ENCODE measurements around the gene PRKAA1.

Gene PRKAA1

DNA sequence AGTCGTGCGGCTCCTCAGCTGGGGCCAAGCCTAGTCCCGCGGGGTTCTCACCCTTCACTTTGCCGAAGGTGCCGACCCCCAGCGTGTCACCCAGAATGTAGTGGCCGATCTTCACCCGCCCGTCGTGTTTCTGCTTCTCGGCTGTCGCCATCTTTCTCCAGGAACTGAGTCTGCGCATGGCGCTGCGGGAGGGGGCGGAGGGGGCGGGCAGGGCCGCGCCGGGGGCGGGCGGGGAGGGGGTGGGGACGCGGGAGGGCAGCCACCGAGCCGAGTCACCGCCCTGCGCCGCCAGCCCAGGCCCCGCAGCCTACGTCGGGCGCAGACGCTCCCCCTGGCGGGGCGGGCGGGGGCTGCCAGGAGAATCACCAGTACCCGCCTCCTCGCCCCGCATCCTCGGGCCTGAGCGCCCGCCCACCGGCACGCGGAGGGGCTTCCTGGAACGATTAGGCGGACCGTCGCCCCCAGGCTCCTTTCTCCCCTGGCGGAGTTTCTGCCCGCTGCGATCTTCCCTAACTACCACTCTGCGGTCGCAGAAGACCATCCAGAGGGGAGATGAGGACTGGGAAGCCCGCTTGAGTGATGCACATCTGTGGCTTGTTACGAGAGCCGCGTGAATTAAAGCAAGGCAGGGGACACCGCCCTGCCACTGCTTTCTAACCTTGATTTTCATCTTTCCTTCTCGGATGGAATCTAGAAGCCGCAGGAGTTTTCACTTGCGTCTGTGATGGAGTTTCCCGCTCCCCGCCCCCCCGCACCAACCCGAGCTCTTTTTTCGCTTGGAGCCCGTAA is at the start of gene PRKAA1:
PRKAA1 (minus strand) TSS at position 363 of the 789 bp plus-strand sequence; CDS start at position 178, 185 bp downstream.
- peak; percentile 86 for DNase-seq

DNA sequence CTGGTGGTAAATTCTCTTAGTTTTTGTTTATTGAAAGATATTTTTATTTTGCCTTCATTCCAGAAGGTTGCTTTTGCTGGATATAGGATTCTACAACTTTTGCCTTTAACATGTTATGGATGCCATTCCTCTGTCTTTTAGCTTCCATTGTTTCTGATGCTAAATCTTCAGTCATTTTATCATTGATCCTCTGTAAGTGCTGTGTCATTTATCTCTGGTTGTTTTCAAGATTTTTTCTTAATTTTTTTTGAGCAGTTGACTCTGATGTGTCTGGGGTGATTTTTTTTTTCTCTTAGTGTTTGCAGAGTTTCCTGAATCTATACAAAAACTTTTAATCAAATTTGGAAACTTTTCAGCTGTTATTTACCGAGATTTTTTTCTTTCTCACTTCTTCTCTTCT is 49.4 kb upstream of the PRKAA1 start:
- DNase-seq: no peak

DNA sequence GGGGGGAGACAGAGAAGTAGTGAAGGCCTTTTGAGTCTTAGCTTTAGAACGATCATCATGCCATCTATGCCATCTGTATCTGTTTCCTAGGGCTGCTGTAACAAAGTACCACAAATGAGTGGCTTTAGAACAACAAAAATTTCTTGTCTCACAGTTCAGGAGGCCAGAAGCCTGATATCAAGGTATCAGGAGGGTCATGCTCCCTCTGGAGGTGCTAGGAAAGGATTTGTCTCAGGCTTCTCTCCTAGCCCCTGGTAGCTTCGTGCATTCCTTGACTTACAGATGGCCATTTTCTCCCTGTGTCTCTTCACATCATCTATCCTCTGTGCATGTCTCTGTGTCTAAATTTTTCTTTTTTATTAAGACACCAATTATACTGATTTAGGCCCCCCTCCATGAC is 48.2 kb upstream of the PRKAA1 start:
- no peak for DNase-seq

DNA sequence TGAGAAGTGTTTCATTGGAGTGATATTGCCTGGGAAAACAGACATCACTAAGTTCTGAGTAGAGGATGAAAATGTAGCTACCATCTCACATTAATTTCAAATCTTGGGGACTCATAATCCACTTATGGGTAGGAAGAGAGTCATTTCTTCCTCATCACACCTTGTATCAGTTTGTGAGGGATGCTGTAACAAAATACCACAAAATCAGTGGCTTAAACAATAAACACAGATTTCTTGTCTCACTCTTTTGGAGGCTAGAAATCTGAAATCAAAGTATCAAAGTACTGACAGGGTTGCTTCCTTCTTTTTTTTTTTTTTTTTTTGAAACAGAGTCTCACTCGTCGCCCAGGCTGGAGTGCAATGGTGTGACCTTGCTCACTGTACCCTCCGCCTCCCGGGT is 46.4 kb upstream of the PRKAA1 start:
- DNase-seq: no peak

DNA sequence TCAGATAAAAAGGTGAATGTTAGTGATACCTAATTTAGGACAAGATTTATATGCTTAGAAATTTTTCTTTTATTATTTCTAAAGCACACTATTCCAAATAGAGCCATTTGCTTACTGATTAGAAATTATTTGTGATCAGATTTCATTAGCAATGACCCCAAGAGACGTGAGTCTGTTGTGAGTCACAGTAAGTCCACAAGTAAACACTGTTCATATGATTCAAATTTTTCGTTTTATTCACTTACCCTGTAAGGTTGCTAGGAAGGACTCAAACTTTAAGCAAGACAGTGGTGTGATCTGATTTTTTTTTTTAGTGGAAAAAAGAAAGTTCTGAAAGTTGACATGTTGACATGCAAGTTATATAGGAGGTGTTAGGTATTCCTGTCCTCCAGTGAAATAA is 44.2 kb upstream of the PRKAA1 start:
- DNase-seq: no peak

DNA sequence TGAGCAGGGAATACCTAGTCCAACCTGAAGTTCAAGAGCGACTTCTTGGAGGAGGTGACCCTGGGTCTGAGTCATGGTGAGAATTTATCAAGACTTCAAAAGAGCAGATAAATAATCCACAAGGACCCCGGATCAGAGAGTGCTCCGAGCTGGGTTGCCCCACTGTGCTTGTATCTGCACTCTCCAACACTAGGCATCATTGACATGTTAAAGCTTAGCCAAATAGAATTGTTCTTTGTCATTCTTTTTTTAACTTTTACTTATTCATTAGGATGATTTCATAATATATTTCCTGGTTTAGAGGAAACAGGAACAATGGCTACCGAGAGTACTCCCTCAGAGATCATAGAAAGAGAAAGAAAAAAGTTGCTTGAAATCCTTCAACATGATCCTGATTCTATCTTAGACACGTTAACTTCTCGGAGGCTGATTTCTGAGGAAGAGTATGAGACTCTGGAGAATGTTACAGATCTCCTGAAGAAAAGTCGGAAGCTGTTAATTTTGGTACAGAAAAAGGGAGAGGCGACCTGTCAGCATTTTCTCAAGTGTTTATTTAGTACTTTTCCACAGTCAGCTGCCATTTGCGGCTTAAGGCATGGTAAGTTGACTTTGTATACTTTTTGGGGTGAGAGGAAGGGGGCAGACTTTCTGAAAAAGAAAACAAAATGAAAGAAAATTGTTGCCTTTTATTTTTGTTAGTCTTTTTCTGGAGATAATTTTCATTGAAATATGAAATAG is 43.1 kb upstream of the PRKAA1 start, which contains the start of gene CARD6:
CARD6 (plus strand) TSS at position 300 of the 738 bp plus-strand sequence; CDS start at position 316, 16 bp downstream.
- DNase-seq: no peak

DNA sequence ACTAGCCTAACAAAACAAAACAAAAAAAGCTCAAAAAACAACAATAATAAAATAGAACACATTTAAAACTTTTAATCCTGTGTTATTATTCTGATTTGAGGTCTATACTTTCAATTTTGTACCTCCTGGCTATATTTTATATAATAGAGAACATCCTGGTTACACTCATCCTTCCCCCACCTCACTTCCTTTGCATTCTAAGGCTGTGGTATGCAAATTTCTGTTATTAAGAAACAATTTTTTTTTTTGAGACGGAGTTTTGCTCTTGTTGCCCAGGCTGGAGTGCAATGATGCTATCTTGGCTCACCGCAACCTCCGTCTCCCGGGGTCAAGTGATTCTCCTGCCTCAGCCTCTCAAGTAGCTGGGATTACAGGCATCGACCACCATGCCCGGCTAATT is 39.9 kb upstream of the PRKAA1 start:
- DNase-seq: no peak

GRCh38 chr5:40834849-40835787 is 36.9 kb upstream of the PRKAA1 start, which contains the start of gene RPL37:
Gene RPL37, minus strand, starts transcription at chr5:40835222. Its CDS starts 37 bp downstream, at chr5:40835185.
- peak; percentile 84 for DNase-seq

GRCh38 chr5:40834391-40834848 is 36.2 kb upstream of the PRKAA1 start:
- peak; percentile 21 for DNase-seq

DNA sequence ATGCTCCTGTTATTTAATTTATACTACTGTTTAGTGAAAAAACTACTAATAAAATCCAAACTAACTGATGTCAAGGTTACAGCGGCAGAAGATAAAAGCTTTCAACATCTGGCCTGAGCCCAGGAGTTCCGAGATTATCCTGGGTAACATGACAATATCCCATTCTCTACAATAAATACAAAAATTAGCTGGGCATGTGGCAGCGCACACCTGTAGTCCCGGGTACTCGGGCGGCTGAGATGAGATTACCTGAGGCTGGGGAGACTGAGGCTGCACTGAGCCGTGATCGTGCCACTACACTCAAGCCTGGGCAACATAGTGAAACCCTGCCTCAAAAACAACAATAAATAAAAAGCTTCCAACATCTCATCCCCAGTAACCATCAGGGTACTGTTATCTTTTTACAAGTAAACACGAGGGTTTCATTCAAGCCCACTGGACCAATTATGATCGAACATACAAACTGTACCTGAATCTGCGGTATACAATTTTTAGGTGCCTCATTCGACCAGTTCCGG is 35.6 kb upstream of the PRKAA1 start:
- DNase-seq: no peak

- DNase-seq: no peak
These were observed 34.2 kb upstream of the PRKAA1 start for GRCh38 chr5:40832345-40832744.

DNA sequence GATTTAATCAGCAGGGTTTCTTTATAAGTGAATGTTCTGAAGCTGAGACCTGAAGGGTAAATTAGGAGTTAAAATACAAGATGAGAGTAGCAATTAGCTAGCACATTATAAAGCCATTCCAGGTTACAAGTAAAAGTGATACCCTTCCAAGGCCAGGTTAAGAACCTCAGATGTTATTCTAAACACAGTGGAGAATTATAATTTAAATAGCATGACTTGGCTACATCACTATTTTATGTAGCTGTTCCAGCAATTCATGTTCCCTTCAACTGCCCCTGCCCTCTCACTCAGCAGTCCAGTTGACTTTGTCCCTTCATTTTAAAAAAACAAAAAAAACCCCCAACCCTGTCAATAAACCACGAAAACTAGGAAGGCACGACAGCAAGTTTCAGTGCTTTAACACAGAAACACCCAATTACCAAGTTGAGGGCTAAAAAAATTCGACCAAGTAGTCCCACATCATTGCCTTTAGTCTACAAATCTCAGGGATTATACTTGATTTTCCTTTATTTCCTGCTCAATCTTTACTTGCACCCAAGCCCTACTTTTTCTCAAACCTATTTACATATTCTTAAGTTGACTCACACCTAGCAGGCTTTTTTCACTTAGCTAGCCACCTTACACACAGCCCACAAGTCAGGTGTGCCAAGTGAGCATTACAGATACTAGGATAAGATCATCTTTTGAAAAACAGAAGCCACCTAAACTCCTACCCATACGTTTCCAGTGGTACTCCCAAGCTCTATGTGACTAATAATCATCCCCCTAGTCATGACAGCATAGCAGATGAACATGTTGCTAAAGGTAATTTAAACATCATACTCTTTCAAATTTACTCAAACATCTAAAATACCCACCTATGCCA is 33.4 kb upstream of the PRKAA1 start:
- DNase-seq: no peak

DNA sequence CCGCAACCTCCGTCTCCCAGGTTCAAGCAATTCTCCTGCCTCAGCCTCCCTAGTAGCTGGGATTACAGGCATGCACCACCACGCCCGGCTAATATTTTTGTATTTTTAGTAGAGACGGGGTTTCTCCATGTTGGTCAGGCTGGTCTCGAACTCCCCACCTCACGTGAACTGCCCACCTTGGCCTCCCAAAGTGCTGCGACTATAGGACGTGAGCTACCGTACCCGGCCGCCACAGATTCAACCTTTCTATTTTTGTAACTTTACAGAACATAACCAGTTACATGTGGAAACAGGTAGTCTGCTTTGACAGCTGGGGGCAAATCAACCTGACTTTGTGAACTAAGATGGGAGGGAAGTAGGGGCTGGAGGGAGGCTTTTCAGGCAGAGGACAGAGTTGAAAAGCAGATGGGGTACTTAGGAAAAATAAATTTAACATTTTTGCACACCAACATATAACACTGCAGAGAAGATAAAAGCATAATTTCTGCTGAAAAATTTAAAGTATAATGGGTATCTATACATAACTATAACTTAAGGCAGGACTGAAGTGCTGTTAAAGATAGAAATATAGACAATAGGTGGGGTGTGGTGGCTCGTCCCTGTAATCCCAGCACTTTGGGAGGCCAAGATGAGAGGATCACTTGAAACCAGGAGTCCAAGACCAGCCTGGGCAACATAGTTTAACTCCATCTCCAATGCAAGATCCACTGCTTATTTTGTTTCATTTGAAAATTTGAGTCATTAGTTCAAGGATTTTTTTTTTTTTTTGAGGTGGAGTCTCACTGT is 31.8 kb upstream of the PRKAA1 start:
- no peak for DNase-seq

- DNase-seq: no peak
These were observed 30.8 kb upstream of the PRKAA1 start for GRCh38 chr5:40828690-40829661.

- no peak for DNase-seq
These were observed 30.0 kb upstream of the PRKAA1 start for GRCh38 chr5:40828021-40828631.

- DNase-seq: no peak
These were observed 29.2 kb upstream of the PRKAA1 start for GRCh38 chr5:40827188-40827977.

DNA sequence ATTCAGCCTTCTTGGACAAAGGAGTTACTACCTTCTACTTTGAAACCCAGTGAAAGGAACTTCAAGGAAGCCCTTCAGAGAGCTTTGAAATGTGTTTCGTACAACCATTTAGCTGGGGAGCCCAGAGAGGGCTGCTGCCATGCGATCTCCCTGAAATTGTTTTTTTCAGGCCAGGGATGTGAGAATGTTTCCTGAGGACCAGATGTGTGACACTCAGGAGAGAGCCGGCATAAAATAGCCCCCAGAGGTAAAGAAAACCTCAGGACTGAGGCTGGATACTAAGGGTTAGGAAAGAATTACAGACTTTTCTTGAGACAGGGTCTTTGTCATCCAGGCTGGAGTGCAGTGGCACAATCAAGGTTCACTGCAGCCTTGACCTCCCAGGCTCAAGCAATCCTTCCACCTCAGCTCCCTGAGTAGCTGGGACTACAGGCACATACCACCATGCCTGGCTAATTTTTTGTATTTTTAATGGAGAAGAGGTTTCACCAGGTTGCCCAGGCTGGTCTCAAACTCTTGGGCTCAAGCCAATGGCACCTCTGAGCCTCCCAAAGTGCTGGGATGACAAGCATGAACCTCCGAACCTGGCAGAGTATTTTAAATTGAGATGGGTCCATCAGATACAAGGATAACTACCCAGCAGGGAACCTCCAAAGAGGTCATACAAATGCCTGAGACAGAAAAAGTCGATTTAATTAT is 28.5 kb upstream of the PRKAA1 start:
- DNase-seq: no peak
